ENCODE results near the gene RAB23. TPM values are rescaled to one million over a fixed set of nuclear protein-coding genes. Genes with fewer than 3 reads are reported as not detected.
"Not testable (repeated sequence)": the region's sequence is repeated elsewhere in the genome, so short reads cannot be mapped to it uniquely, and the experiment has no call there.

The RAB23 gene
- total RNA-seq, 1 donor from 2014 or later, result 11.9 TPM

DNA sequence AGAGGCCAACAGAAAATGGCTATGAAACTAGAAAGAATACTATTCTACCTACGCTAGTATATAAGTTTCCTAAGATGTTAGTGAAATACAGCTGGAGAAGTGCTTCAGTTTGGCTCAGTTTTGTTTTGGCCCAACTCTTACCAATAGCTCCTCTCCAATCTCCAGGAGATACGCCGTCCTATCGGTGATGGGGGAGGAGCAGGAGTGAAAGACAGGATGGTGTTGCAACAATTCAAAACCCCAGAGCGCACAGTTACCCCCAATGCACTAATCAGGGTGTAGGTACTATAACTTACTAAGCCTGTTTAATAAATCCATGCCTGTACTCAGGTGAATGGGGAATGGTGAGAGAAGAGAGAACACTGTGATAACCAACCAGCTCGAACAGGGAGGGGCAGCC is 24.2 kb upstream of the RAB23 start:
- DNase-seq (no peak), ATAC-seq (no peak)
- intact Hi-C loops (cut with micrococcal nuclease), result no loop called here

DNA sequence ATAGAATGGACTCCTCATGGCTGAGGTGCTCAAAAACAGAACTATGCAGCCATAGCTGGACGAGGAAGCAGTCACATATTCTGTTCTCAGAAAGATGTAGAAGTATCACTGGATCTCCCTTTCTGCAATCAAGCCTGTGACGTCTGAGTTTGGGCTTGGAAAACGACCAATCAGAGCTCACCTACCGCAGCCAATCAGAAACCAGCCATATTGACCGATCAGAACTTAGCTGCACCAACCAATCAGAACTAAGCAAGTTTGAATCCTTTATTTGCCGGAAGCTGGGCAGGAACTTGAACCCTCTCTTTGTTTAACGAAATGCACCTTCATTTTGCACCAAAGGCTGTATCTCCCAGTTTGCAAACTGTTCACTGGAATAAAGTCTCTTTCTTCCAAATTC is 21.8 kb upstream of the RAB23 start:
- intact Hi-C loops (cut with micrococcal nuclease), result no loop called here
- DNase-seq, result no peak
- no peak for ATAC-seq

DNA sequence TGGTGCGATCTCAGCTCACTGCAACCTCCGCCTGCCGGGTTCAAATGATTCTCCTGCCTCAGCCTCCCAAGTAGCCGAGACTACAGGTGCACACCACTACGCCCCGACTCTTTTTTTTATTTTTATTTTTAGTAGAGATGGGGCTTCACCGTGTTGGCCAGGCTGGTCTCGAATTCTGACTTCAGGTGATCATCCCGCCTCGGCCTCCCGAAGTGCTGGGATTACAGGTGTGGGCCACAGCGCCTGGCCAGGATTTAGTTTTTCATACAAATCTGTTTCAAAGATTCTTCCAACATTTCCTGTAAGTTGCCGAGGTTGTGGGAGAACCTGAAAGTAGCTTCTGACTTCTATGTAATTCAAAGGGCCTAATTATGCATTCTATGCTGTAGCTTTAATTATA is 21.4 kb upstream of the RAB23 start:
- intact Hi-C loops (cut with micrococcal nuclease); ATAC-seq: not testable (repeated sequence)

DNA sequence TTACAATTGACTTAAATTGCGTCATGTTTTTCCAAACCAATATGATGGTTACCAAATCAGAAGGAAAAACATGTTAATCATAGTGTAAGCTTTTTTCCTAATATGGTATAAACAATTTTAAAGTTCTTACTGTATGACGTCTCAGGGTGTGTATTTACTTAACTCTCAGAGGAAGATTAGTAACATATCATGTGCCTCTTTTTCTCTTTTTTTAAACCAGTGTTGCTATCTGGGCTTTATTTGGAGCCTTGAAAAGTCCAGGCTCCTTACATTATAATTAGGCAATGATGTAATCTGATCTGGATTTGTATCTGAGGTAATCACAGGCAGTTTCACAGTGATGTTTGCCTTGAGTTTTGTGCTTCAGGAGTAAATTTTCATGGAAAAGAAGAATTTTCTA is 20.4 kb upstream of the RAB23 start:
- no peak for DNase-seq
- intact Hi-C loops (cut with micrococcal nuclease), result no loop called here
- peak; percentile 76 for ATAC-seq

More for the DNA sequence above, 21.4 kb upstream of the RAB23 start:
- not testable (repeated sequence) for DNase-seq

DNA sequence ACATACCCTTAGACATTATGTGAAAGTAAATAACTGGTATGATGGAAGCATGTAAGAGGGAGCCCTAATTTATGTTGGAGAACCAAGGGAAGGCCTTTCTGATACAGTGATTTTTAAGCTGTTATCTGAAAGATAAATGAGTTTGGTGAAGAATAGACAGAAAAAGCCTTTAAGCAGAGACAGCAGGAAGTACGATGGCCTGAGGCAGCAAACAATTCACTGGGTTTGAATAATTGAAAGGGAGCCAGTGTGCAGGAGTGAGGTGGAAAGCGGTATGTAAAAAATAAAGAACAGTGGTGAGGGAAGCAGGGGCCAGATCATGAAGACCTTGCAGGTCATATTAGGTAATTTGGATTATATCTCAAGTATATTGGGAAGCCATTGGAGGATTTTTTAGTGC is 4.1 kb upstream of the RAB23 start:
- ATAC-seq (no peak), DNase-seq (no peak)
- intact Hi-C loops (cut with micrococcal nuclease), result no loop called here

DNA sequence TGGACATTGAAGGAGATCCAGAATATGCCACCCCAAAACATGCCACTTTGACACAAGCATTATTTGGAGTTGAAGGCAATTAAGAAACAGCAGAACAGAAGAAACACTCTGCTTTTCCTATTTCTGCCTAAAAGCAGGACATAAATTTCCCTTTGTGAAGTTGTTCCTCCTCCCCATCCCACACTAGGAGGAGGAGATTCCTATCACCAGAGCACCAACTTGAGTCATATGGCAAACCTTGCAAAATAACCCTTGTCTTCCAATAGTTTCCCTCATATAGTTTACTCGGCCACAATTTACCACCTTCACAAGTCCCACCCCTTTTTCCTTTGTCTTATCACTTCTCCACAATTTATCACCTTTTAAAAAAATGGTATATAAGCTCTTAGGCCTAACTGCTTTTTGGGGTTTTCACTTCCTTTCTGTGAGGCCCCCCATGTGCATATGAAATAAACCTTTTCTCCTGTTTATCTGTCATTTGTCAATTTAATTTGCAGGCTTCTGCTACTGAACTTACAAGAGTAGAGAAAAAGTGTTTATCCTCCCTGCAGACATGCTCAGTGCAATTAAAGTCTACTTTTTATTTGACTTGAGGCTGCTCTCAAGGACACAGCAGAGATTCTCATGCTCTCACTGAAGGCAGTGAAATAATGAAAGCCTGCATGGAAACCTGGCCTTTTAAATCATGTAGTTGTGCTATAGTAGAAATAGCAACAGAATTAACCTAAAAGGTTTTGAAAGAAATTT is 2.8 kb upstream of the RAB23 start:
- ATAC-seq (no peak), DNase-seq (no peak)
- intact Hi-C loops (cut with micrococcal nuclease), result no loop called here

DNA sequence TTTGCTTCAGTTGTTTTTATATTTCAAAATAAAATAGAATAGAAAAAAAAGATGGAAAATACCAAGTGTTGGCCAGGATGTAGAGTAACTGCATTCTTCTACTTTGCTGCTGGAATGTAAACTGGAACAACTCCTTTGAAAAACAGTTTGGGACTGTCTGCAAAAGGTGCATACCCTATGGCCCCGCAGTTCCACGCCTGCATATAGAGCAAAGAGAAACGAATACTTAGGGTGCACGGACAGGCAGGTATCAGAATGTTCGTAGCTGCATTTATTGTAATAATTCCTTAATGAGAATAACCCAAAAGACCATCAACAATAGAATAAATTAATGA is 603 bp upstream of the RAB23 start:
- no peak for ATAC-seq
- no peak for DNase-seq
- intact Hi-C loops (cut with micrococcal nuclease), result no loop called here

DNA sequence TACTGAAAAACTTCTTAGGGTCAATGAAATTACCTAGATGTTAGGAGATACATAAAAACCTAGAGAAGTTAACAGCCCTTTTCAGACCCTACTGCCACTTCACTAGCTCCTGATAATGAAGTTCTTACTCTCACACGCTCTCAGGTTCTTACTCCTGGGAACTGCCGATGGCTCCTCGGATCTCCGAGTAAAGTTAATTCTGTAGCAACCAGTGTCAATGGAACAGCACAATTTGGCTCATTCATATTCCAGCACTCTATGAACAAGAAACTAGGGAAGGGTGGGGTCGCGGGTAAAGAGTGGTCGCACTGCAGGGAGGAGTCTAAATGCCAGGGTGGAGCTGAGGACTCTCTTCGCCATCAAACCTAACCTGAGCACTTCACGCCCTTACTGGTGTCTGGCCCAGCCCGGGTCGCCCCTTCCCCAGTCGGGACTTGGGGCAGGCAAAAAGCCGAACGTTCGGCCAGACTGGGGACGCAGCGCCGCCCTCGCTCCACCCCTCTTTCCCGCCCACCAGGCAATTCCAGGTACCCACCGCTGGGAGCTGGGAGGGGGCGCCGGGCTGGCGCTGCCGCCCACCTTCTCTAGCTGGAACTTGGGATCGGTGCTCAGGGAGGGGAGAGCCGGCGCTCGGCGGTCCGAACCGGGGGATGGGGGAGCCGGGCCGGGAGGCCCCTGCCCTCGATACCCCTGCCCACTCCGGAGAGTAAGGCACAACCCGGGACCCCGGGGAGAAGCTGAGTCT is 744 bp downstream of the RAB23 start:
- DNase-seq (peak; percentile 71), ATAC-seq (peak; percentile 84)
- intact Hi-C loops (cut with micrococcal nuclease), result no loop called here

DNA sequence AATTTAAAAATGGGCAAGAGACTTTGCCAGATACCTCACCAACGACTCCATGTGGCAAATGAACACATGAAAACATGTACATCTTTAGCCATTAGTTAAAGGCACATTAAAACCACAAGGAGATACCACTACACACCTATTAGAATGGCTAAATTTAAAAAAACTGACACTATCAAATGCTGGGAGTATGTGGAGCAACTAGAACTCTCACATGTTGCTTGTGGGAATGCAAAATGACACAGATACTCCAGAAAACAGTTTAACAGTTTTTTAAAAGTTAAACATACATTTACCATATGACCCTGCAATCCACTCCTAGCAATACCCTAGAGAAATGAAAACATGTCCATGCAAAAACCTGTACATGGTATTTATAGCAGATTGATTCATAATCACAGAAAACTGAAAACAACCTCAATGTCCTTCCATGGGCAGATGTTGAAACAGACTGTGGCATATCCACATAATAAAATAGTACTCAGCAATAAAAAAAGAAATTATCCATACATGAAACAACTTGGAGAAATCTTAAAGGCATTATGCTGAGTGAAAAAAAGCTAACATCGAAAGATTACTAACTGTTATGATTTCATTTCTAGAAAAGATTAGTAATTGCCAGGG is 1.9 kb downstream of the RAB23 start:
- no peak for ATAC-seq
- intact Hi-C loops (cut with micrococcal nuclease), result no loop called here
- DNase-seq, result no peak

DNA sequence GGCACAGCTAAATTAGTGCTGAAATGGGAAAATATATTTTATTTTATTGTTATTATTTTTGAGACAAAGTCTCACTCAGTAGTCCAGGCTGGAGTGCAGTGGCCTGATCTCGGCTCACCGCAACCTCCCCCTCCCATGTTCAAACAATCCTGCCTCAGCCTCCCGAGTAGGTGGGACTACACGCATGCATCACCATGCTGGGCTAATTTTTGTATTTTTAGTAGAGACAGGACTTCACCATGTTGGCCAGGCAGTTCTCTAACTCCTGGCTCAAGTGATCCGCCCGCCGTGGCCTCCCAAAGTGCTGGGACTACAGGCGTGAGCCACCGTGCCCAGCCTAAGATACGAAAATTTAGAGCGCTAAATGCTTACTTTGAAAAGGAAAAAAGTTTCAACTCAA is 4.8 kb downstream of the RAB23 start:
- intact Hi-C loops (cut with micrococcal nuclease), result no loop called here
- DNase-seq, result no peak
- no peak for ATAC-seq

DNA sequence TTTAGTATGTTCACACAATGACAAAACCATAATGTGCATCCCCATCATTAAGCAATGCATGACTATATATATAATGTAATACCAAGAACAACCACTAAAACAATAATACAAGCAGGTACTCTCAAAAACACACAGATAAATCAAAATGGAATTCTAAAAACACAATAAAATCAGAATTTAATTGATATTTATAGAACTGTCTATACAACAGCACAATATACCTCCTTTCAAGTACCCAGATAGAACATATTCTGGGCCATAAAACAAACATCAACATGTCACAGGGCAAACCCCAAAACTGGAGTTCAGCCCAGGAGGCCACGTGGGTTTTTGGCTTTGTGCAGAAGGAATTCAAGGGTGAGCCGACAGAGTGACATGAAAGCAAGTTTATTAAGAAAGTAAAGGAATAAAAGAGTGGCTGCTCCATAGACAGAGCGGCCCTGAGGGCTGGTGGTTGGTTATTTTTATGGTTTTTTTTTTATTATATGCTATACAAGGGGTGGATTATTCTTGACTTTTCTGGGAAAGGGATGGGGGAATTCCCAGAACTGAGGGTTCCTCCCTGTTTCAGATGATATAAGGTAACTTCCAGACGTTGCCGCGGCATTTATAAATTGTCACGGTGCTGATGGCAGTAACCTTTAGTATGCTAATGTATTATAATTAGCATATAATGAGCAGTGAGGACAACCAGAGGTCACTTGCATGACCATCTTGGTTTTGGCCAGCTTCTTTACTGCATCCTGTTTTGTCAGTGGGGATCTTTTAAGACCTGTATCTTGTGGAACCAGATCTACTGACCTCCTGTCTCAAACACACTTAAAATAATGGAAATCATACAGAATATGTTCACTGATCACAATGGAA is 5.6 kb downstream of the RAB23 start:
- intact Hi-C loops (cut with micrococcal nuclease), result no loop called here
- ATAC-seq, result peak; percentile 38
- DNase-seq, result no peak

DNA sequence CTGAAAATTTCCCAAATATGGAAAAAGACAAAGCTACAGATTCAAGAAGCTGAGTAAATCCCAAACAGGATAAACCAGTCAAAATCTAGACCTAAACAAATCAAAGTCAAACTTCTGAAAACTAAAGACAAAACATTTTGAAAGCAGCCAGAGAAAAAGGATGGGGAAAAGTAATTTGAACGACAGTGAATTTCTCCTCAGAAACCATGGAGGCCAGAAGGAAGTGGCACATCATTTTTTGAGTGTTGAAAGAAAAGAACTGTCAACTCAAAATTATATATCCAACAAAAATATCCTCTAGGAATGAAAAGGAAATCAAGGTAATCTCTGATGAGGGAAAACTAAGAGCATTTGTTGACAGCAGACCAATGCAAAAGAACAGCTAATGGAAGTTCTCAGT is 6.8 kb downstream of the RAB23 start:
- intact Hi-C loops (cut with micrococcal nuclease), result no loop called here
- ATAC-seq, result no peak

DNA sequence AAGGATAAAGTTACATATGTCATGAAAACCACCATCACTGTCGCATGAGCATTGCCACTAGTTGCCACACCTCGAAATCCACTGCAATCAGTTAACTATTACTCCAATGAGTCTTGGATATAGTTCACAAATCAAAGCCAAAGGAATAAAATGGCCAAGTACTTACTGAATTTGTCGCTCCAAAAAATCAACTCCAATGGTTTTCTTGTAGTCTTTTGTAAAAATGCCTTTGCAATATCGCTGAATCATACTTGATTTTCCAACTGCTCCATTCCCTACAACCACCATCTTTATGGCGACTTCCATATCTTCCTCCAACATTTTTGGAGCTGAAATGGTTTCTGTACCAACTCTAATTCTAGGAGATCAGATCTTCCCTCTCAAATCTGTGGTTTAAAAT is 12.0 kb downstream of the RAB23 start:
- no peak for ATAC-seq
- intact Hi-C loops (cut with micrococcal nuclease), result no loop called here
- no peak for DNase-seq

More for the DNA sequence above, 6.8 kb downstream of the RAB23 start:
- DNase-seq, result no peak

DNA sequence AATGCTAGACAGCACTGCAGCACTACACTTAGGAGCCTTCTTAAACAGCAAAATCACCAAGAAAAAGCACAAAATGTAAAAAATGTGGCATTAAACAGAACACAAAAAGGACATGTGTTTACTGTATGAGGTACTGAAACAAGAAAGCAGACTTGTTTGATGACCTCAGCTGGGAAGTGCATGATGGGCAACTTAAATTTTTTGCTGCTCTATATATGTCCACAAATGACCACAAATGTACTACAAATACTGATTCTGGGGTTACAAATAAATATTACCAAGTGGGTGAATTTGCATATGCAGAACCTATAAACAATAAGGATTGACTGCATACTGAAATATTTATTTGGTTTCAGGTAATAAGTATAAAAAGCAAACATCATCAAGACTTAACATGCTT is 13.1 kb downstream of the RAB23 start:
- DNase-seq (no peak), ATAC-seq (no peak)
- intact Hi-C loops (cut with micrococcal nuclease), result no loop called here

DNA sequence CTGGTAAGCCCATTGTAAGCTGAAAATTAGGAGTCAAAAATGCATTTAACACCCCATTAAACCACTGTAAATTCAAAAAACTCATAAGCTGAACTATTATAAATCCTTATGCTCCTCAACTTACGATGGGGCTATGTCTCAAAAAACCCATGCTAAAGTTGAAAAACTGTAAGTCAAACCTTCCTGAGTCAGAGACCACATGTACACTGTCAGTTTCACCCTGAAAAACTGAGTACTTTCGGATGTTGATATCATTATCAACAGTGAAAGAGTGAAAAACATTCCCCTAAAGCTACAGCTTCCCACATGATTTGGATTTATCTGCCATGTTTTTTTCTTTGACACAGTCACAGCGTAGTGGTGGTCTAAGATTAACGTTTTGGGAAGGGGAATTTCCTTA is 14.2 kb downstream of the RAB23 start:
- intact Hi-C loops (cut with micrococcal nuclease), result no loop called here
- ATAC-seq, result no peak

DNA sequence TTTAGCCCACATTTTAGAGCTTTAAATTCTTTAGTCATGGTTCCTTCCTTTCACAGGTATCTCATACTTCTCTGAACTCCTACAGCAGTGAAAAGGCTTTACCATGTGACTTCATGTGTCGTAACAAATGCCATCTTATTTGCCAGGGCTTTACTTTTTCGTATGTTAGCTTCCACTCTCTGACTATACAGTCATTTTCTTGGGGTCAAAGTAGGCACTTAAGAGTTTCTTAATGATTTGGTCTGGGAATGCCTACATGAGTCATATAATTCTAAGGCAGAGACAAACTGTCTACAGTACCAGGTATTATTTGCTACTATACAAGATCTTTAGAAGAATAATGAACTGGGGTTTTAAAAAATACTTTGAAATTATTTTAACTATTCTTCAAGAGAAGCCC is 15.0 kb downstream of the RAB23 start:
- ATAC-seq (no peak), DNase-seq (no peak)
- intact Hi-C loops (cut with micrococcal nuclease), result no loop called here

More for the DNA sequence above, 14.2 kb downstream of the RAB23 start:
- DNase-seq, result no peak

DNA sequence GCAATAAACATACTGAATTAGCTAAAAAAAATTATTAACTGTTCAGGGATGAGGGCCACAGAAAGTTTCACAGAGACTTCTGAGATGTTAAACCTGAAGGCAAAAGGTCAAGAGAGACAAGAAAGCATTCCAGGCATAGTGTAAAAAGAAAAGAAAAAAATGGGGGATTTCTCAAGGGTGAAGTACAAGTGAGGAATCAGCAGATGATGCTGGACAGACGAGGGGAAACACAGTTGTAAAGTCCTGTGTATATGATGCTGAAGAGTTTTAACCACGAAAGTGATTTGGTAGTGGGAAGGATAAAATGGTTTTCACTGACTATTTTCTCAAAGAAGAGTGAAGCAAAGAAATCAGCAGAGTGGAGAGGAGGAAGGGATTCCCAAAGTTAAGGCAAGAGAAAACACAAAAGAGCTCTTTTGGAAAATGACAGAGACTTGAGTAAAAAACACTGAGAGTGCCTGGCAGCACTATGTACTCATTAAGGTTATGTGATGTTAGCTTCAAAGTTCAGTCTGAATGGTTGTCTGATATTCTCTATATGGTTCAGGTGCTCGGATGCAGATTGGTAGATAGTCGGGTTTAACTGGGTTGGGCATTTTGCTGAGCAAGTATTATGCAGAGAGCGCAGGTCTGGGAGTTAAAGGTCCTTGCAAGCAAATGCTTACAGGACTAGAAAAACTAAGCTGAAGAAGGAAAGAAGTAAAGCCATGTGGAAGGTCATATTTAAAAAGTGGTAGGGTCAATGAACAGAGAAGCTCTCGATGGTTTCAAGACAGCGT is 16.4 kb downstream of the RAB23 start:
- ATAC-seq, result no peak
- DNase-seq, result no peak
- intact Hi-C loops (cut with micrococcal nuclease), result no loop called here

DNA sequence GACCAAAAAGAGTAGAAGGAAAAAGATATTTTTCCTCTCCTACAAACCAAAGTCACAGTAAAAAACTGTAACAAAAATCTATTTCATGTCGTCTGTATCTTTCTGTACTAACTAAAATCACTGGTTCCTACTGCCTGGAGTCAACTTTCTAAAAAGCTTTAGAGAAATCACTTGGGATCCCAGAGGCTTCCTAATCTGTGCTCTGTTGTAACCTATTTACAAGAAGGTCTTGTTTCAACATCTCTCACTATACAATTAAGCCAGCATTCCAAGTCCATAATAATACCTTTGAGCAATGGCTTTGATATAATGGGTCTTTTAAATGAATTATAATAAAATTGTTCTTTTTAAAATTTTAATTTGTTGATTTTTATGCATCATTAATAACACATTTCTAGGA is 20.4 kb downstream of the RAB23 start:
- ATAC-seq, result no peak
- intact Hi-C loops (cut with micrococcal nuclease), result no loop called here
- no peak for DNase-seq
